ENCODE measurements around the gene FGD3. TPM values are rescaled to one million over a fixed set of nuclear protein-coding genes. Genes with fewer than 3 reads are reported as not detected.

Gene FGD3
- total and polyA plus RNA-seq, 2 experiments from 2014 or later = not detected

DNA sequence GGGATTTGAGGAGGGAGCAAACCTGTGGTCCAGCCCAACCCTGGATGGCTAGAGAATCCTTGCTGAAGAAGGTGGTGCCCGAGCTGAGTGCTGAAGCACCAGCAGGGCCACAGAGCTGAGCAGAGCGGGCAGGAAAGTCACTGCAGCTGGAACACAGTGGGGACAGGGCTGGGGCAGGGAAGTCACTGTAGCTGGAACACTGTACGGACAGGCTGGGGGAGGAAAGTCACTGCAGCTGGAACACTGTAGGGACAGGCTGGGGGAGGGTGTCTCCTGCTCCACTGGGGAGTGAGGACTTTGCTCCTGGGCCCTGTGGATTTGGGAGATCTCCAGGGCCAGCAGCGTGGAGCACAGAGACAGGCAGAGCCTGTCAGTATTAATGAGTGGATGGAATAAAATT is 102.2 kb downstream of the FGD3 start:
- H2AFZ ChIP-seq = no peak overlapping the region
- H3K27ac ChIP-seq = no peak overlapping the region
- H3K4me3 ChIP-seq = no peak overlapping the region
- DNase-seq = no peak
- no peaks in the 10 kb centered on the region for H3K36me3 ChIP-seq (ENCODE audit: low read depth)
- in situ Hi-C loops (cut with MboI) = no loop called here
- H3K4me1 ChIP-seq (ENCODE audit: insufficient read depth) = no peaks in the 10 kb centered on the region
- H3K27me3 ChIP-seq (replicated peaks; ENCODE audit: insufficient read depth) = no peaks in the 10 kb centered on the region
- H3K9me2 ChIP-seq (ENCODE audit: insufficient read depth) = no peaks in the 10 kb centered on the region
- WGBS, 2 experiments (ENCODE audit: low coverage in 1 of 2, low lambda C conversion rate in 2 of 2, missing lambda C conversion rate in 2 of 2) = 42 to 52% methylated on average over 4 of the region's 4 CpGs
- H3K79me2 ChIP-seq (ENCODE audit: insufficient read depth) = no peaks in the 10 kb centered on the region
- no peak overlapping the region for H3K9ac ChIP-seq
- no peaks in the 10 kb centered on the region for H4K20me1 ChIP-seq (ENCODE audit: insufficient read depth)
- no peak overlapping the region for H3K4me2 ChIP-seq (ENCODE audit: unreplicated experiment)
- no peaks in the 10 kb centered on the region for H3K9me3 ChIP-seq (ENCODE audit: low read depth)
- TF ChIP-seq EZH2phosphoT487 (IDR thresholded peaks at IDR 0.05; ENCODE audit: insufficient read depth, low read depth) (no peak), EZH2 (IDR thresholded peaks at IDR 0.05; ENCODE audit: insufficient read depth, poor library complexity, severe bottlenecking) (no peak)
- no peaks in the 10 kb centered on the region for H3F3A ChIP-seq (ENCODE audit: insufficient read depth)

GRCh38 chr9:93050231-93050630 is 102.9 kb downstream of the FGD3 start:
- TF ChIP-seq EZH2 (IDR thresholded peaks at IDR 0.05; ENCODE audit: insufficient read depth, poor library complexity, severe bottlenecking) (no peak), EZH2phosphoT487 (IDR thresholded peaks at IDR 0.05; ENCODE audit: insufficient read depth, low read depth) (no peak)
- H4K20me1 ChIP-seq (ENCODE audit: insufficient read depth) = no peaks in the 10 kb centered on the region
- no peak for DNase-seq
- no peaks in the 10 kb centered on the region for H3K36me3 ChIP-seq (ENCODE audit: low read depth)
- H3F3A ChIP-seq (ENCODE audit: insufficient read depth) = no peaks in the 10 kb centered on the region
- no peaks in the 10 kb centered on the region for H3K9me2 ChIP-seq (ENCODE audit: insufficient read depth)
- in situ Hi-C loops (cut with MboI) = no loop called here
- H3K27me3 ChIP-seq (replicated peaks; ENCODE audit: insufficient read depth) = no peaks in the 10 kb centered on the region
- H3K4me3 ChIP-seq = no peak overlapping the region
- 70 to 80% methylated on average over 4 of the region's 4 CpGs for WGBS, 2 experiments (ENCODE audit: low coverage in 1 of 2, low lambda C conversion rate in 2 of 2, missing lambda C conversion rate in 2 of 2)
- no peaks in the 10 kb centered on the region for H3K79me2 ChIP-seq (ENCODE audit: insufficient read depth)
- H3K4me2 ChIP-seq (ENCODE audit: unreplicated experiment) = no peak overlapping the region
- no peak overlapping the region for H2AFZ ChIP-seq
- H3K4me1 ChIP-seq (ENCODE audit: insufficient read depth) = no peaks in the 10 kb centered on the region
- H3K9ac ChIP-seq = no peak overlapping the region
- H3K27ac ChIP-seq = no peak overlapping the region
- H3K9me3 ChIP-seq (ENCODE audit: low read depth) = no peaks in the 10 kb centered on the region

DNA sequence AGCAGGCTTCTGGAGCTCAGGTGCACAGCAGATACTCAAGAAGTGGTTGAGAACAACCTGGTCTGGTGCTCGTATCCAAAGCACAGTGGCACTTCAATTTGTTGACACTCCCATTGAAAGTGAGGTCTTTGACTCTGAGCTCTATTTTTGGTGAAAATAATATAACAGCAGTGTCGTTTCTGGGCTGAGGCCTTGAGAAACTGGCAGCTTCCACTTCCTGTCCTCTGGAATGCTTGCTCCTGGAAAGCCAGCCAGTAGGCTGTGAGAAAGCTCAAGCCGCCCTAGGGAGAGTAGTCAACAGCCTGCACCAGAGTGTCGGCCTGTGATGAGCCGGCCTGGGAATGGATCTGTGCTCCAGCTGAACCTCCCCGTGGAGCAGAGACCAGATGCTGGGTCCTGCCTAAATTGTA is 104.4 kb downstream of the FGD3 start:
- TF ChIP-seq EZH2 (IDR thresholded peaks at IDR 0.05; ENCODE audit: insufficient read depth, poor library complexity, severe bottlenecking) (no peak), EZH2phosphoT487 (IDR thresholded peaks at IDR 0.05; ENCODE audit: insufficient read depth, low read depth) (no peak)
- Histone ChIP-seq H3K9ac (no peak overlapping the region), H3K27me3 (replicated peaks; ENCODE audit: insufficient read depth) (no peaks in the 10 kb centered on the region), H3K79me2 (ENCODE audit: insufficient read depth) (no peaks in the 10 kb centered on the region), H3K4me3 (no peak overlapping the region), H2AFZ (0 out of 2 replicates have a peak overlapping the region, but pooled peaks have one; percentile 11), H4K20me1 (ENCODE audit: insufficient read depth) (no peaks in the 10 kb centered on the region), H3K4me1 (ENCODE audit: insufficient read depth) (no peaks in the 10 kb centered on the region), H3K4me2 (ENCODE audit: unreplicated experiment) (no peak overlapping the region), H3K27ac (no peak overlapping the region), H3K9me3 (ENCODE audit: low read depth) (no peaks in the 10 kb centered on the region), H3F3A (ENCODE audit: insufficient read depth) (no peaks in the 10 kb centered on the region), H3K9me2 (ENCODE audit: insufficient read depth) (no peaks in the 10 kb centered on the region), H3K36me3 (ENCODE audit: low read depth) (no peaks in the 10 kb centered on the region)
- 2 to 7% methylated on average over 6 of the region's 6 CpGs for WGBS, 2 experiments (ENCODE audit: low coverage in 1 of 2, low lambda C conversion rate in 2 of 2, missing lambda C conversion rate in 2 of 2)
- peak; percentile 68 for DNase-seq
- in situ Hi-C loops (cut with MboI) = no loop called here

GRCh38 chr9:93052791-93053540 is 105.6 kb downstream of the FGD3 start:
- TF ChIP-seq EZH2 (IDR thresholded peaks at IDR 0.05; ENCODE audit: insufficient read depth, poor library complexity, severe bottlenecking) = no peak
- TF ChIP-seq EZH2phosphoT487 (IDR thresholded peaks at IDR 0.05; ENCODE audit: insufficient read depth, low read depth) = no peak
- in situ Hi-C loops (cut with MboI) = no loop called here
- Histone ChIP-seq H3K4me2 (ENCODE audit: unreplicated experiment) (no peak overlapping the region), H3K36me3 (ENCODE audit: low read depth) (no peaks in the 10 kb centered on the region), H3F3A (ENCODE audit: insufficient read depth) (no peaks in the 10 kb centered on the region), H3K79me2 (ENCODE audit: insufficient read depth) (no peaks in the 10 kb centered on the region), H3K4me1 (ENCODE audit: insufficient read depth) (no peaks in the 10 kb centered on the region), H4K20me1 (ENCODE audit: insufficient read depth) (no peaks in the 10 kb centered on the region), H2AFZ (no peak overlapping the region), H3K27ac (no peak overlapping the region), H3K9ac (no peak overlapping the region), H3K27me3 (replicated peaks; ENCODE audit: insufficient read depth) (no peaks in the 10 kb centered on the region), H3K9me2 (ENCODE audit: insufficient read depth) (no peaks in the 10 kb centered on the region), H3K4me3 (no peak overlapping the region), H3K9me3 (ENCODE audit: low read depth) (no peaks in the 10 kb centered on the region)
- 76 to 77% methylated on average over 13 to 15 of the region's 15 CpGs for WGBS, 2 experiments (ENCODE audit: low coverage in 1 of 2, low lambda C conversion rate in 2 of 2, missing lambda C conversion rate in 2 of 2)
- DNase-seq = no peak
